ENCODE data around the gene SORCS2.

SORCS2 gene

DNA sequence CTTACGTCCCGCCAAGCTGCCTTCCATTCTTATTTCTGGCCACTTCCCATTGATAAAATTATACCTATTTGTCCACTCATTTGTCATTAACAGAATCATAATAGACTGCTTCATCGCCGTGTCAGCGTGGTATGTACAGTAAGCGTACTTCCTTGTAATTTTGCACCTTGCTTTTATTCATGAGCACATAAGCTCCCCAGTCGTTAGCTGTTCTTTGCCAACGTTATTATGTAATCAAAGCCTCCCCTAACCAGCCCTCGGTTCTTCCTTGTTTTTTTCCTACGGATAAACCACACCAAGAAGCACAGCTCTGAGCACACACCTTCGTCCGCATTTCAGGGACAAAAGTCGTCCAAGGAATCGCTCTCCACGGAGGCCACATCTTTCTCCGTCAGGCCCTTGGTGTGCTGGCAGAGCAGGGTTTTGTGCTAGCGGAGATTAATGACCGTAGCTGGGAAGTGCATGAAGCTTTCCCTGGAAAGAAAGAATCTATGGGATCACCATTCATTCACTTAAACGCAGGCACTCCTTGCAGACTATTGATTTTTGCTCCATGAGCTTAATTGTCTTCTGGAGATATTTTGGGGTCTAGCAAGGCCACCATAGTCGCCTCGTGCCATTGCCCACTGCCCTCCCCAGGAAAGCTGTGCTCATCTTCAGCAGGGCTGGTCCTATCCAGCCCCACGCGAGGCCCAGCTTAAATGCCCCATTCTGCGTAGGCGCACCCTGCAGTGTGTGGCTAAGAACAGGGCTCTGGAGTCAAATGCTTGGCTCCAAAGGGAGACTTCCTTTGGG, 443.3 kb downstream of the SORCS2 start:
- DNase-seq (ENCODE audit: low read depth) = no peak

DNA sequence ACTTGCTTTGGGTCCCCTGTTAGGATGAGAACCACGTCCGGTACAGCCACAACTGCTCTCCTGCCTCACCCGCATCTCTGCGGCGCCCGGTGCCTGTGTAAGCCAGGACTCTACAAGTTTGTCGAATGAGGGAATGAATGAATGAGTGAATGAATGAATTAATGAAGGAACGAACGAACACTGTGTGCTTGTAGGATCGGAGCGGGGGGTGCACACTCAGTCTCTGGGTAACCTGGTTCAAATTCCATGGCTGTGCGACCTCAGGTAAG, 443.8 kb downstream of the SORCS2 start:
- DNase-seq (ENCODE audit: low read depth) = no peak

- no peak for DNase-seq (ENCODE audit: low read depth)
Observed at GRCh38 chr4:7637139-7637538, 444.8 kb downstream of the SORCS2 start.

GRCh38 chr4:7637971-7638370, 445.6 kb downstream of the SORCS2 start:
- no peak for DNase-seq (ENCODE audit: low read depth)

DNA sequence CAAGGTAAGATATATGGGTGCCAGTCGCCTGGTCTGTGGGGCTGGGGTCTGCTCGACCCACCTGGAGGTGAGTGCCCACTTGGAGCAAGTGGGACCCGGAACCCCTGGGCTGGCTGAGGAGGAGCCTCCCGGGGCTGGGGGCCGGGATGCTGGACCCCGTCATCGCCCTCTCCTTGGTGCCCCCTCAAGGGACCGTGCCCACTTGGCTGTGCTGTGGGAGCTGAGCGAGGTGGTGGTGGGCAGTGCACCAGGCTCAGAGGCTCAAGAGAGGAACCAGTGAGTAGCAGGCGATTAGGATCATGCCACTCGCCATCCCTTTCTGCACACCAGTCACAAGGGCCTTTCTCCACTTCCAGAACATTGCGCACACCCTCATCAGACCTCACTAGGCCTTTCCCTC, 446.2 kb downstream of the SORCS2 start:
- no peak for DNase-seq (ENCODE audit: low read depth)

DNA sequence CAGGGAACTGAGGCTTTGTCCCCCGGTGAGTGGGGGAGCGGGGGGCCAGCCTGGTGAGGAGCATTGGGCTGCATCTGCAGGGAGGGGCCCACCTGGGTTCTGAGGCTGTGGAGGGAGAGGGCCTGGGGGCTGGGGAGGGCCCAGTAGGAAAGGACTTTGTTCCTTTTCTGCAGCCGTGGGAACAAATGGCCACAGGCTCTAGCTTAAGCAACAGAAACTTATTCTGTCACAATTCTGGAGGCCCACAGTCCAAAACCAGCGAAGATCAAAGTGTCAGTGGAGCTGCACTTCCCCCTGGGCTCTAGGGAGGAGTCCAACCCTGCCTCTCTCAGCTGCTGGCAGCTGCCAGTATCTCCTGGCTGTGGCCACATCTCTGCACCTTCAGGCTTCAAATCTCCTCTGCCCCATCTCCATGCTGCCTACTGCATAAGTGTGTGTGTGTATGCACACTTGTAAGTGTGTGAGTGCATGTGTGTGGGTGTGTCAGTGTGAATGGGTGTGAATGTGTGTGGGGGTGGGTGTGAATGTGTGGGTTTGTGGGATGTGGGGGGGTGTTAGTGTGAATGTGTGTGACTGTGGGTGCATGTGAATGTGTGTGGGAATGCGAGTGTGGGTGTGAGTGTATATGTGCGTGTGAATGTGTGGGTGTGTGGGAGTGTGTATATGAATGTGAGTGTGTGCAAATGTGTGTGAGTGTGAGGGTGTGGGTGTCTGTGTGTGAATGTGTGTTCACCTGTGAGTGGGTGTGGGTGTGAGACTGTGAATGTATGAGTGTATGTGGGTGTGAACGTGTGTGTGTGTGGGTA, 446.8 kb downstream of the SORCS2 start:
- no peak for DNase-seq (ENCODE audit: low read depth)

DNA sequence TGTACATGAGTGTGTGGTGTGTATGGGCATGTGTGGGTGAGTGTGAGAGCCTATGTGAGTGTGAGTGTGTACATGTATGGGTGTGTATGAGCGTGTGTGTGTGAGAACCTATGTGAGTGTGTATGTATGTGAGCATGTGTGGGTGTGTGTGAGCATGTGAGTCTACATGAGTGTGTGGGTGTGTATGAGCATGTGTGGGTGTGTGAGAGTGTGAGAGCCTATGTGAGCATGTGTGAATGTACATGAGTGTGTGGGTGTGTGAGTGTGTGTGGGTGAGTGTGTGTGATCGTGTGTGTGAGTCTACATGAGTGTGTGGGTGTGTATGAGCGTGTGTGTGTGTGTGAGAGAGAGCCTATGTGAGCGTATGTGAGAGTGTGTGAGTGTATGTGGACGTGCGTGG, 447.8 kb downstream of the SORCS2 start:
- no peak for DNase-seq (ENCODE audit: low read depth)

GRCh38 chr4:7641712-7642111, 449.4 kb downstream of the SORCS2 start:
- DNase-seq (ENCODE audit: low read depth) = no peak

GRCh38 chr4:7642741-7643458, 450.6 kb downstream of the SORCS2 start:
- no peak for DNase-seq (ENCODE audit: low read depth)

GRCh38 chr4:7645158-7645557, 452.8 kb downstream of the SORCS2 start:
- no peak for DNase-seq (ENCODE audit: low read depth)

GRCh38 chr4:7645956-7646355, 453.6 kb downstream of the SORCS2 start:
- no peak for DNase-seq (ENCODE audit: low read depth)

DNA sequence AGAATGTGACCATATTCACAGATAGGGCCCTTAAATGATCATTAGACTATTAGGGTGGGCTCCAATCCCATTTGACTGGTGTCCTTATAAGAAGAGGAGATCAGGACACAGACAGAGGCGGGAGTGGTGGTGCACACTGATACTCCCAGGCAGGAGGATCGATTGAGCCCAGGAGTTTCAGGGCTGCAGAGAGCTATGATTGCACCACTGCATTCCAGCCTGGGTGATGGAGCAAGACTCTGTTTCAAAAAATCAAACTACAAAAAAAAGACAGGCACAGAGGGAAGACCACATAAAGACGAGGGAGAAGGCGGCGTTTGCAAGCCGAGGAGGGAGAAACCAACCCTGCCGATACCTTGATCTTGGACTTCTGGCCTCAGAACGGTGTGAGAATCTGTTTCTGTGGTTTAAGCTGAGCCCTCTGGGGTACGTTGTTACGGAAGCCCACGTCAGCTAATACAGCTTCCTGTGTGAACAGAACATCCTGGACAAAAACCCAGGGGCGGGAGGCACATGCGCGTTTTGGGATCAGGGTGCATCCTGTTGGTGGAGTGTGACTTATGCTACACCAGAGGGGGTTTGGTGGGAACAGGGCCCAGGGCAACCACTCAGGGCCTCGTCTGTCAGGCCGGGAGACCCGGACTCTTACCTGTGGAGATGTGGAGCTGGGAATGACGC, 454.2 kb downstream of the SORCS2 start:
- no peak for DNase-seq (ENCODE audit: low read depth)

GRCh38 chr4:7647186-7647585, 454.8 kb downstream of the SORCS2 start:
- no peak for DNase-seq (ENCODE audit: low read depth)

- DNase-seq (ENCODE audit: low read depth) = peak; percentile 27
Observed at GRCh38 chr4:7647600-7648543, 455.5 kb downstream of the SORCS2 start.

- no peak for DNase-seq (ENCODE audit: low read depth)
Observed at GRCh38 chr4:7648544-7649395, 456.4 kb downstream of the SORCS2 start.

DNA sequence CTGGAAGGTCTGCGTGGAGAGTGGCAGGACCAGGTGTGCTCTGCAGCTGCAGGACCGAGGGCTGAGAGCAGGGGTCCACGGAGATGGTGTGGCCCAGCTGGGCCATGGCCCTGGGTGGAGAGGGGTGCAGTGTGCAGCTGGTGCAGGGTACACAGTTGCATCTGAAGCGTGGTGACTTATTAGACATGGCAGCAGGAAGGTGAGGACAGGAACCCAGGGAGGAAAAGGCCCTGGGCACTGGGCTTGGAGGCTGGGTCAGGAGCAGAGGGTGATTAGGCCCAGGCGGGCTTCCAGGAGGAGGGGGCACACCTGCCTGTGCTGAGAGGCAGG, 457.0 kb downstream of the SORCS2 start:
- no peak for DNase-seq (ENCODE audit: low read depth)

DNA sequence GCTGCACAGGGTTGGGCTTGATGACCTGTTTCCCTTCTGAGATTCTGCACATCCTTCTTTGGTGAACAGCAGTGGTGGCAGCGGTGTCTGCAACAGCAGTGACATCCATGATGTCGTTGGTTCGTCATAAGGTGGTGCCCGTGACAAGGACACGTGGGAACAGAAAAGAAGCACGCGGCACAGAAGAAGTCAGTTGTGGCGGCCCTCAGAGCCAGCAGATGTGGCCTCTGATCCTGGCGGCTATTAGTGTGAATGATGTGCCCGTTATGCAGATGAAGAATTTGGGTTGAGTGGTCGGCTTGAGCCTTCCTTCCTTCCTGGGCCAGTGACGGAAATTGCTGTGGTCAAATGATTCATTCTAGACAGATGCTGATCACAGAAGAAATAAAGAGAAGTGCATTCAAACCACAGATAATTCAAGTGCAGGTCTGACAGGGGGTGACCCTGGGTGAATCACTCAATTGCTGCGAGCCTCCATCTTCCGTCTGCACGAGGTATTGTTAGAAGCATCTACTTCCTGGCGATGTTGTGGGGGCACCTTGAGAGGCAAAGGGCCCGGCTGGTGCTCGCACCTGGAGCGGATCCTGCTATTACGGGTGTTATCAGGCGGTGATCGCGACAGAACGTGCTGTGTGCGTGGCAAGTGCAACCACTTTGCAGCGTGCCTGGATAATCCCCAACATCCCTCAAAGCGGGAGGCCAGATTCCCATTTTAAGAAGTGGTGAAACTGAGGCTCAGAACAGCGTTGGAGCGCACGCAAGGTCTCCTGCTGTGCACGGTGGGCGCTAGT, 457.6 kb downstream of the SORCS2 start:
- peak; percentile 78 for DNase-seq (ENCODE audit: low read depth)

DNA sequence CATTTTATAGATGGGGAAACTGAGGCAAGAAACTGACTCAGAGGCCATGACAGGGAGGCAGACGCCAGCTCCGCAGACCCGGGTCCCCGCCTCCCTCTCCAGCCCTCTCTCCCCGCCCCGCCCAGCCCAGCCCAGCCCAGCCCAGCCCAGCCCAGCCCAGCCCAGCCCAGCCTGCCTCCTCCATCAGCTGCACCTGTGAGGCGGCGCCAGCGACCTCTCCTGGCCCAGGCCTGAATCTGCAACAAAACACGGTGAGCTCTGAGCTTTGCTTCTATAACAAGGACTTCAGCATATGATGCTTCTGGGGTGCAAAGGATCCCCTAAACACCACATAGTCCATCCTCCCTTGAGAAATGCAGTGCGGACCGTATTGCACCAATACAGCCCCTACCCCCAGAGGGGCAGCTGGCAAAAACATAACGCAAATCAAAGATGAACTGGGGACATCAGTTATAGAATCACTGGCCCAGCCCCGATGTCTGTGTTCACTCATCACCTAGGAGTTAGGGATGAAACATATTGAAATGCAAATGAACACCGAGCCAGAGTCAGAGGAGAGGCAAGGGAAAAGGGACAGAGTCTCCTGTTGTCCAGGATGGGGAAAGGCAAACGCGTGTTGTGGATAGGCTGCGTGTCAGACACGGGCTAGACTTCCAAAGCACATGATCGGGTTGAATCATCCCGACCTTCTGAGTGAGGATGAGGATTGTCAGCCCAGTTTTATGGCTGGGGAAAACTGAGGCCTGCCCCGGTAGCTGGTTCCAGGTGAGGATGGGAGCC, 458.5 kb downstream of the SORCS2 start:
- DNase-seq (ENCODE audit: low read depth) = no peak

DNA sequence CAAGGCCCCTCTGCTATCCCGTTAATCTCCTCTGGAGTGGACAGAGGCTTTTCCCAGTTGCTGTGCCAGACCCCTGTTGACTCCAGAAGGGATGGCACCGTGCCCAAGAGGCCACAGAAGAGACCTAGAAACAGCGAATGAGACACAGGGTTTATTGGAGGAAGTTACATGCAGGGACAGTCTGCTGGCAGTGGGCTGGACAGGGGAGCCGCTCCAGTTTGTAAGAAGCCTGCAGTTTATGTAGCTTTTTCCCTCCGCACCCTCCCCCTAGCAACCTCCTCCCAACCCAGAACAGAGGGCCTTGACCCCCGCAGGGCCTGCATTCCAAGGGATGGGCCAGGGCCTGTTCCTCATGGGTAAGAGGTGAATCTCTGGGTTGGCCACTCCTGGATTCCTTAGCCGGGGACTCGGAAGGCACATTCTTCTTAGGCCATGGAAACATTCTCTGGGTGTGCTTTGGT, 459.2 kb downstream of the SORCS2 start:
- DNase-seq (ENCODE audit: low read depth) = no peak
